Panc1 (cell line): ENCODE data around the gene COL1A1. TPM values are rescaled to one million over a fixed set of nuclear protein-coding genes. Genes with fewer than 3 reads are reported as not detected.

ENCODE experiments used
- ATAC-seq: fragments of 200-7000 bp; cut with Tn5 transposase; 2 replicates; pipeline ENCODE4 v1.9.1; 2020; ENCODE audit warnings: mild to moderate bottlenecking, moderate library complexity
- BruUV-seq: library from RNA; stranded (reverse); fragments of 400-500 nt; replicated peaks from 2 replicates; lab custom pipeline; 2021; lab: Mats Ljungman, UMichigan
- CTCF ChIA-PET: fragments of 300-600 bp; sonication (Branson Sonifier 250); formaldehyde crosslinking; loops from one replicate; lab custom pipeline; 2022; ENCODE audit warnings: antibody characterized with exemption; lab: Charles Lee
- POLR2A ChIA-PET: fragments of 300-600 bp; sonication (Branson Sonifier 250); formaldehyde crosslinking; loops from one replicate; lab custom pipeline; 2022; ENCODE audit warnings: antibody characterized with exemption; lab: Charles Lee
- DNase-seq: peaks from one replicate; pipeline ENCODE4 v3.0.0-alpha.2; 2010; ENCODE audit warnings: low read depth, low spot score
- H3K27ac ChIP-seq: 2 replicates; pipeline ENCODE4 v1.5.1; 2011; ENCODE audit warnings: mild to moderate bottlenecking, low read length, inconsistent platforms
- H3K27me3 ChIP-seq: fragments of 200-500 bp; sonication (Bioruptor generic); 2 replicates; pipeline ENCODE4 v1.6.0; 2014; ENCODE audit warnings: low read length, inconsistent platforms; ENCODE audit not compliant: control insufficient read depth, insufficient read depth
- H3K36me3 ChIP-seq: fragments of 200-500 bp; sonication (Bioruptor generic); 2 replicates; pipeline ENCODE4 v1.5.1; 2014; ENCODE audit warnings: inconsistent platforms, mild to moderate bottlenecking, low read length, moderate library complexity; ENCODE audit not compliant: control insufficient read depth, insufficient read depth
- H3K4me1 ChIP-seq: 2 replicates; pipeline ENCODE4 v1.5.1; 2011; ENCODE audit warnings: inconsistent platforms, mild to moderate bottlenecking, low read length, moderate library complexity; ENCODE audit not compliant: control insufficient read depth, insufficient read depth
- H3K4me3 ChIP-seq, 2 experiments: 2 replicates each; pipeline ENCODE4 v1.5.1; 2011 to 2012; ENCODE audit warnings: low read depth in 2 of 2, low read length in 2 of 2, mild to moderate bottlenecking in 2 of 2, inconsistent platforms in 1 of 2, moderate library complexity in 1 of 2
- H3K9me3 ChIP-seq: fragments of 200-500 bp; sonication (Bioruptor generic); 2 replicates; pipeline ENCODE4 v1.5.1; 2014; ENCODE audit warnings: low read depth, mild to moderate bottlenecking, inconsistent platforms, low read length, moderate library complexity; ENCODE audit not compliant: control insufficient read depth, insufficient read depth
- CTCF ChIP-seq: fragments of 450-650 bp; IDR thresholded peaks from 2 replicates; pipeline ENCODE4 v1.5.1; 2017; ENCODE audit warnings: mild to moderate bottlenecking
- POLR2AphosphoS5 ChIP-seq: IDR thresholded peaks from 2 replicates; pipeline ENCODE4 v1.6.1; 2012; ENCODE audit warnings: mild to moderate bottlenecking, low read depth, low read length, moderate library complexity
- SIN3A ChIP-seq: IDR thresholded peaks from 2 replicates; pipeline ENCODE4 v1.6.1; 2012; ENCODE audit warnings: low read depth, mild to moderate bottlenecking, low read length, moderate library complexity, borderline replicate concordance; ENCODE audit not compliant: insufficient read depth
- TCF7L2 ChIP-seq: IDR thresholded peaks from 2 replicates; pipeline ENCODE4 v1.6.1; 2011; ENCODE audit warnings: mild to moderate bottlenecking, low read depth, low read length, inconsistent platforms
- in situ Hi-C: cut with HindIII; loops from 2 replicates; pipeline ENCODE4 v1.10.0; 2016; ENCODE audit warnings: low sequenced_read_pairs, low pct_unique_long_range_greater_than_20kb
- intact Hi-C: fragments of 100-400 bp; cut with micrococcal nuclease; formaldehyde crosslinking; loops from one replicate; pipeline ENCODE4 v1.10.0; 2022; ENCODE audit not compliant: unreplicated experiment
- total RNA-seq: library from RNA; stranded (reverse); gene quantifications from one replicate; pipeline ENCODE4 v1.2.1, GENCODE V29; 2021; ENCODE audit not compliant: unreplicated experiment
- TF ChIP-seq, protein P1 (sequence below), 2 experiments: IDR thresholded peaks; 2 replicates each; pipeline ENCODE4 v1.6.1; 2011 to 2012; ENCODE audit warnings: low read depth in 2 of 2, control low read depth in 1 of 2, low read length in 1 of 2, mild to moderate bottlenecking in 1 of 2, moderate library complexity in 1 of 2; ENCODE audit not compliant: insufficient read depth in 1 of 2

Gene COL1A1
- total RNA-seq, 1 experiment from 2014 or later: 52.7 TPM

- POLR2A ChIA-PET: no interaction called here
- H3K27ac ChIP-seq: no peak overlapping the region
- no peak for TF ChIP-seq POLR2AphosphoS5
- TF ChIP-seq, protein P1, sequence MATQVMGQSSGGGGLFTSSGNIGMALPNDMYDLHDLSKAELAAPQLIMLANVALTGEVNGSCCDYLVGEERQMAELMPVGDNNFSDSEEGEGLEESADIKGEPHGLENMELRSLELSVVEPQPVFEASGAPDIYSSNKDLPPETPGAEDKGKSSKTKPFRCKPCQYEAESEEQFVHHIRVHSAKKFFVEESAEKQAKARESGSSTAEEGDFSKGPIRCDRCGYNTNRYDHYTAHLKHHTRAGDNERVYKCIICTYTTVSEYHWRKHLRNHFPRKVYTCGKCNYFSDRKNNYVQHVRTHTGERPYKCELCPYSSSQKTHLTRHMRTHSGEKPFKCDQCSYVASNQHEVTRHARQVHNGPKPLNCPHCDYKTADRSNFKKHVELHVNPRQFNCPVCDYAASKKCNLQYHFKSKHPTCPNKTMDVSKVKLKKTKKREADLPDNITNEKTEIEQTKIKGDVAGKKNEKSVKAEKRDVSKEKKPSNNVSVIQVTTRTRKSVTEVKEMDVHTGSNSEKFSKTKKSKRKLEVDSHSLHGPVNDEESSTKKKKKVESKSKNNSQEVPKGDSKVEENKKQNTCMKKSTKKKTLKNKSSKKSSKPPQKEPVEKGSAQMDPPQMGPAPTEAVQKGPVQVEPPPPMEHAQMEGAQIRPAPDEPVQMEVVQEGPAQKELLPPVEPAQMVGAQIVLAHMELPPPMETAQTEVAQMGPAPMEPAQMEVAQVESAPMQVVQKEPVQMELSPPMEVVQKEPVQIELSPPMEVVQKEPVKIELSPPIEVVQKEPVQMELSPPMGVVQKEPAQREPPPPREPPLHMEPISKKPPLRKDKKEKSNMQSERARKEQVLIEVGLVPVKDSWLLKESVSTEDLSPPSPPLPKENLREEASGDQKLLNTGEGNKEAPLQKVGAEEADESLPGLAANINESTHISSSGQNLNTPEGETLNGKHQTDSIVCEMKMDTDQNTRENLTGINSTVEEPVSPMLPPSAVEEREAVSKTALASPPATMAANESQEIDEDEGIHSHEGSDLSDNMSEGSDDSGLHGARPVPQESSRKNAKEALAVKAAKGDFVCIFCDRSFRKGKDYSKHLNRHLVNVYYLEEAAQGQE (IDR thresholded peaks at IDR 0.05; ENCODE audit: insufficient read depth in 1 of 2, low read depth in 2 of 2, low read length in 1 of 2): no peak
- TF ChIP-seq CTCF: no peak
- no peak for TF ChIP-seq TCF7L2
- no peak for TF ChIP-seq SIN3A
- H3K4me3 ChIP-seq: no peak overlapping the region
- no TSS peak for BruUV-seq
- intact Hi-C loops (no loop called here), in situ Hi-C loops (loop anchor here (10.0 kb wide), 1 partner anchor 47 kb away; no protein-coding TSS in a partner anchor)
- no peaks in the 10 kb centered on the region for H3K9me3 ChIP-seq
- peaks cover 20% of the 10 kb centered on the region for H3K4me1 ChIP-seq
- ATAC-seq (no peak), DNase-seq (no peak)
- CTCF ChIA-PET: interaction anchor here (0.8 to 1.0 kb wide), 3 partner anchors 16 to 91 kb away, joined by 5 to 13 read pairs (median 11); no protein-coding TSS in a partner anchor
- H3K36me3 ChIP-seq: no peaks in the 10 kb centered on the region
- no peaks in the 10 kb centered on the region for H3K27me3 ChIP-seq
These were observed 5.9 kb upstream of the COL1A1 start for GRCh38 chr17:50207315-50207714.

GRCh38 chr17:50206604-50207293 is 5.3 kb upstream of the COL1A1 start:
- ChIA-PET CTCF (interaction anchor here (0.7 to 1.0 kb wide), 5 partner anchors 8 to 92 kb away, joined by 4 to 13 read pairs (median 8); no protein-coding TSS in a partner anchor), POLR2A (no interaction called here)
- Histone ChIP-seq H3K27me3 (0 out of 2 replicates have a peak, but pooled peaks cover 2% of the 10 kb centered on the region), H3K27ac (no peak overlapping the region), H3K4me1 (peaks cover 19% of the 10 kb centered on the region), H3K36me3 (no peaks in the 10 kb centered on the region), H3K9me3 (no peaks in the 10 kb centered on the region), H3K4me3 (no peak overlapping the region)
- intact Hi-C loops: no loop called here
- in situ Hi-C loops: loop anchor here (10.0 kb wide), 1 partner anchor 48 kb away; no protein-coding TSS in a partner anchor
- no TSS peak for BruUV-seq
- DNase-seq (no peak), ATAC-seq (no peak)
- TF ChIP-seq, protein P1 (IDR thresholded peaks at IDR 0.05; ENCODE audit: insufficient read depth in 1 of 2, low read depth in 2 of 2, low read length in 1 of 2): no peak
- TF ChIP-seq CTCF (no peak), SIN3A (no peak), TCF7L2 (no peak), POLR2AphosphoS5 (no peak)
